Measurements from ENCODE around the gene SERPINC1. TPM values are rescaled to one million over a fixed set of nuclear protein-coding genes. Genes with fewer than 3 reads are reported as not detected.
"Not testable (repeated sequence)": the region's sequence is repeated elsewhere in the genome, so short reads cannot be mapped to it uniquely, and the experiment has no call there.

The SERPINC1 gene
- total RNA-seq, 4 donors from 2014 or later: not detected

DNA sequence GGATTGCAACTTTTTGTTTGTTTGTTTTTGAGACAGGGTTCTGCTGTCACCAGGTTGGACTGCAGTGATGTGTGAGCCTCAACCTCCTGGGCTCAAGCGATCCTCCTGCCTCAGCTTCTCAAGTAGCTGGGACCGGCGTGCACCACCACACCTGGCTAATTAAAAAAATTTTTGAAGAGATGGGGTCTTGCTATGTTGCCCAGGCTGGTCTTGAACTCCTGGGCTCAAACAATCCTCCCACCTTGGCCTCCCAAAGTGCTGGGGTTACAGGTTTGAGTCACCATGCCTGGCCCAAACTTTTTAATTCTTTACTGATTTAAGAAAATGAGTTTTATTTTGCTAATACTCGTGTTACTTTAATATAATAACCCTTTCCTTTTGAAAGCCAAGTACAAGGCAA, 31.5 kb upstream of the SERPINC1 start:
- Histone ChIP-seq H3K4me3 (no peak overlapping the region), H3K4me1 (no peaks in the 10 kb centered on the region), H3K9me3 (no peaks in the 10 kb centered on the region), H3K27me3 (no peaks in the 10 kb centered on the region), H3K27ac (no peak overlapping the region), H3K36me3 (peaks cover 7 to 96% of the 10 kb centered on the region in 2 donors)
- no peak for TF ChIP-seq POLR2AphosphoS5 (IDR thresholded peaks at IDR 0.05)
- TF ChIP-seq EP300 (IDR thresholded peaks at IDR 0.05): no peak
- no peak for TF ChIP-seq POLR2A (IDR thresholded peaks at IDR 0.05)
- TF ChIP-seq, protein P1, sequence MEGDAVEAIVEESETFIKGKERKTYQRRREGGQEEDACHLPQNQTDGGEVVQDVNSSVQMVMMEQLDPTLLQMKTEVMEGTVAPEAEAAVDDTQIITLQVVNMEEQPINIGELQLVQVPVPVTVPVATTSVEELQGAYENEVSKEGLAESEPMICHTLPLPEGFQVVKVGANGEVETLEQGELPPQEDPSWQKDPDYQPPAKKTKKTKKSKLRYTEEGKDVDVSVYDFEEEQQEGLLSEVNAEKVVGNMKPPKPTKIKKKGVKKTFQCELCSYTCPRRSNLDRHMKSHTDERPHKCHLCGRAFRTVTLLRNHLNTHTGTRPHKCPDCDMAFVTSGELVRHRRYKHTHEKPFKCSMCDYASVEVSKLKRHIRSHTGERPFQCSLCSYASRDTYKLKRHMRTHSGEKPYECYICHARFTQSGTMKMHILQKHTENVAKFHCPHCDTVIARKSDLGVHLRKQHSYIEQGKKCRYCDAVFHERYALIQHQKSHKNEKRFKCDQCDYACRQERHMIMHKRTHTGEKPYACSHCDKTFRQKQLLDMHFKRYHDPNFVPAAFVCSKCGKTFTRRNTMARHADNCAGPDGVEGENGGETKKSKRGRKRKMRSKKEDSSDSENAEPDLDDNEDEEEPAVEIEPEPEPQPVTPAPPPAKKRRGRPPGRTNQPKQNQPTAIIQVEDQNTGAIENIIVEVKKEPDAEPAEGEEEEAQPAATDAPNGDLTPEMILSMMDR (IDR thresholded peaks at IDR 0.05): no peak
- 95 to 100% methylated on average over 2 to 4 of the region's 4 CpGs for WGBS, 2 donors (ENCODE audit: low coverage in 1 of 2)
- ATAC-seq: no peak

DNA sequence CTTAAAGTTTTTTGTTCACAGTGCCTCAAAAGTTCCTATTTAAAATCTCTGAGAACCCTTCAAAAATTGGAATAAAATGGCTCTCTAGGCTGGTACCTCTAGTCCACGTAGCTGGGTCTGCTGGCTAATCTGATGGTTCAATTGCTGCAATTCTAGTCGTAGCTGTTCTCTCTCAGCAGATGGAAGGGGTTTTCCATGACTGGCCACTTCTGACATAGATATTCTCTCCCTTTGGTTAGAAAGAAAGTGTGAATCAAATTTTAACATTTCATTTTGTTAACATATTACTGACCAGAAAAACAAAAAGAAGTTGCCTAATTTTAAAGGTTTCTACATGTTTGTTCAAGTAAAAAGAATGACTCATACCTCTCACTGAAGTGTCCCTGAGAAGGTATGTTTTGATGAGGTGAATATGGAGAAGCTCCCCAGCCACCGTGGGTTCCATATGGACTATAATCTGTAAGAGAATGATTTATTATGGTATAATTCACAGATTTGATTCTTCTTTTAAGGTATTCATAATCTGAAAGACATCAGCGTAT, 29.3 kb upstream of the SERPINC1 start:
- peaks cover 7 to 100% of the 10 kb centered on the region in 2 donors for H3K36me3 ChIP-seq
- 61 to 82% methylated on average over 4 of the region's 4 CpGs for WGBS, 2 donors (ENCODE audit: low coverage in 1 of 2)
- H3K4me1 ChIP-seq: no peaks in the 10 kb centered on the region
- H3K27ac ChIP-seq: no peak overlapping the region
- H3K9me3 ChIP-seq: no peaks in the 10 kb centered on the region
- no peaks in the 10 kb centered on the region for H3K27me3 ChIP-seq
- no peak for ATAC-seq
- no peak overlapping the region for H3K4me3 ChIP-seq
- TF ChIP-seq, protein P1 (IDR thresholded peaks at IDR 0.05): no peak
- TF ChIP-seq POLR2AphosphoS5 (IDR thresholded peaks at IDR 0.05): no peak

DNA sequence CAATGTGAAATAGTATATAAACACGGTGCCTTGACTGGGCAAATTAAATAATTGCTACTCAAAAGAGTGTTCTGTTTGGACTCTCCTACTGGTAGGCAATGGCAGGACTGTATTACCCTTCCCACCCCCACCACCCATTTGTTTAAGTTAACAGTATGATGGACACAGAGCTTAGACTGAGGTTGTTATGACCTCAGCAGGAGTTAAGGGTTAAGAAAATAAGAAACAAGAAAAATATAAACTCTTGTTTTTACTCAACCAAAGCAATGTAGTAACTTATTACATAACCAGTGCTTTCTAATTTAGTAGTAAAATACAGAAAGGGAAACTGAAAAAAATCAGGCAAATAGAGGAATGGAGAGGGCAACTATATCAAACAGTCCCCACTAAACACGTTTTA, 19.9 kb upstream of the SERPINC1 start:
- Histone ChIP-seq H3K4me3 (no peak overlapping the region), H3K27me3 (no peaks in the 10 kb centered on the region), H3K9me3 (no peaks in the 10 kb centered on the region), H3K27ac (no peak overlapping the region), H3K36me3 (peaks cover 5 to 78% of the 10 kb centered on the region in 2 donors), H3K4me1 (no peaks in the 10 kb centered on the region)
- ATAC-seq: no peak
- WGBS, 2 donors (ENCODE audit: low coverage in 1 of 2): 64 to 85% methylated on average over 2 of the region's 2 CpGs
- TF ChIP-seq POLR2A (IDR thresholded peaks at IDR 0.05) (no peak), POLR2AphosphoS5 (IDR thresholded peaks at IDR 0.05) (no peak), EP300 (IDR thresholded peaks at IDR 0.05) (no peak)
- TF ChIP-seq, protein P1 (IDR thresholded peaks at IDR 0.05): no peak

DNA sequence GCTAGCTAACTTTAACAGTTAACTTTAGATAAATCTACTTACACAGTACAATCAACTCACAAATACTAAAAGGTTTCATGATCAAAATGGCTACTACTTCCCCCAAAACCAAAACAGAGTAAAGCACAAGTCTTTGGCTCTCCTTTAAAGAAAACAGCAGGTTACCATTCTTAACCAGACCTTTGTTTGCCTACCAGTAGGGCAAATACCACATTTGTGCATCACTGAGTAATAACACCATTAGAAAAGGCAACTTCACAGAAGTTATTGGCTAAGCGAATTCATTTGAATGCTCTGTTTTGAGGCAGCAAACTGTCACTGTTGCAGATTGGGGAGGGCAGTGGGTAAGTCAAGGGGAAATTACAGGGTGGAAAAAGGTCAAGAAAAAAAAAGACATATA, 17.3 kb upstream of the SERPINC1 start:
- 100% methylated on average over 1 of the region's 1 CpG for WGBS, 2 donors (ENCODE audit: low coverage in 1 of 2)
- peaks cover 0 to 58% of the 10 kb centered on the region in 2 donors for H3K36me3 ChIP-seq

DNA sequence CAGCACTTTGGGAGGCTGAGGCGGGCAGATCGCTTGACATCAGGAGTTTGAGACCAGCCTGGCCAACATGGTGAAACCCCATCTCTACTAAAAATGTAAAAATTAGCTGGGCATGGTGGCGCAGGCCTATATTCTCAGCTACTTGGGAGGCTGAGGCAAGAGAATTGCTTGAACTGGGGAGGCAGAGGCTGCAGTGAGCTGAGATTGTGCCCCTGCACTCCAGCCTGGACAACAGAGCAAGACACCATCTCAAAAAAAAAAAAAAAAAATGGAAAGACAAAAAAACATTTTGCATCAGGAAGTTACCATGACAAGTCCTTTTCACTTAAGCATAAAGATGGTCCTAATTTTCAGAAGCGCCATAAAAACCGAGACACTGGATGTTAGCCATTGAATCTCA, 13.4 kb upstream of the SERPINC1 start:
- 95 to 100% methylated on average over 2 to 4 of the region's 5 CpGs for WGBS, 2 donors (ENCODE audit: low coverage in 1 of 2)
- H3K27me3 ChIP-seq, H3K4me3 ChIP-seq, H3K9me3 ChIP-seq, H3K4me1 ChIP-seq, H3K27ac ChIP-seq, ATAC-seq: not testable (repeated sequence)
- peaks cover 0 to 39% of the 10 kb centered on the region in 2 donors for H3K36me3 ChIP-seq

More for the DNA sequence above, 17.3 kb upstream of the SERPINC1 start:
- TF ChIP-seq POLR2AphosphoS5 (IDR thresholded peaks at IDR 0.05) (no peak), POLR2A (IDR thresholded peaks at IDR 0.05) (no peak), EP300 (IDR thresholded peaks at IDR 0.05) (no peak)
- TF ChIP-seq, protein P1 (IDR thresholded peaks at IDR 0.05): no peak
- H3K9me3 ChIP-seq: no peaks in the 10 kb centered on the region
- H3K4me1 ChIP-seq: no peaks in the 10 kb centered on the region
- H3K27ac ChIP-seq: no peak overlapping the region
- no peaks in the 10 kb centered on the region for H3K27me3 ChIP-seq
- no peak overlapping the region for H3K4me3 ChIP-seq
- no peak for ATAC-seq
